Measurements from ENCODE around the gene XAGE3.
"Not testable (repeated sequence)": the region's sequence is repeated elsewhere in the genome, so short reads cannot be mapped to it uniquely, and the experiment has no call there.

- not testable (repeated sequence) for TF ChIP-seq CTCF (conservative IDR thresholded peaks at IDR 0.05; ENCODE audit: low read length); EZH2phosphoT487 (IDR thresholded peaks at IDR 0.05; ENCODE audit: borderline replicate concordance)
These were observed 28.6 kb upstream of the XAGE3 start for GRCh38 chrX:52896438-52896837.
